ENCODE results near the gene C2CD3.

C2CD3 gene

DNA sequence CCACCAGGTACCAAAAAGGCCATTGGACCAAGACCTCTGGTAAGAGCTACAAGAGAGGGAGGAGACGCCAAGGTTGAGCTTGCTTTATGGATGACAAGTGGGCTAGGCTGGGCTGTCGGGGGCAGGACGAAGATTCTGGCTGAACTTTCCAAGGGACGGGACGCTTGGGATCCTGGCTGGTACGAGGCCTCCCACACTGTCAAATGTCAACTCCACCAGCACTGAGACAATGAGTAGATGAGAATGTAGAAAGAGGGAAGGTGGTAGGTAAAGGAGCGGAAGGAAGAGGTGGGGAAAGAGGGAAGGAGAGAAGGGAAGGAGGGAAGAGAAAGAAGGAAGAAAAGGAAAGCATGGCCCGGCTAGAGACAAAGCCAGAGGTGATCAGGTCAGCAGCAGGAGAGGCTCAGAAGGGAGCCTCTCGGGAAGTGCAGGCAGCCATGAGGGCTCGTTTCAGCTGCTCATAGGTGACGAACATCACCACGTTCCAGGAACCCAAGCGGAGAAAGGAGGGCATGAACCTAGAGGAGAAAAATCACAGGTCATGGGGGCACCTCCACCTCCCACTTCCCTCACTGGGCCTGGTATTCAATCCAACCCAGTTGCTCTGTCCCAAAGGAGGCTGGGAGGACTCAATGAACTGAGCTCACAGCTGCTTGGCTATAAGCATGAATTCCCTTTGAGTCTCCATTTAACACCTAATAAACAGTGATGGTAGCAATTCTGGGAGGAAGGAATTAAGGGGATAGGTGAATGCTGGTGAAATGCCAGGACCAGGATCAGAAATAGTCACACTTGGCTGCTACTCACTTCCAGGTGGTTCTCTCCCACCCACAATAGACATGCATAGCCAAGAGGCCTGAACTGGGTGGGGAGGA, 196.0 kb downstream of the C2CD3 start:
- DNase-seq (ENCODE audit: low read depth): no peak
- no peak overlapping the region for H3K4me3 ChIP-seq (ENCODE audit: control insufficient read depth, low read depth, low read length)

DNA sequence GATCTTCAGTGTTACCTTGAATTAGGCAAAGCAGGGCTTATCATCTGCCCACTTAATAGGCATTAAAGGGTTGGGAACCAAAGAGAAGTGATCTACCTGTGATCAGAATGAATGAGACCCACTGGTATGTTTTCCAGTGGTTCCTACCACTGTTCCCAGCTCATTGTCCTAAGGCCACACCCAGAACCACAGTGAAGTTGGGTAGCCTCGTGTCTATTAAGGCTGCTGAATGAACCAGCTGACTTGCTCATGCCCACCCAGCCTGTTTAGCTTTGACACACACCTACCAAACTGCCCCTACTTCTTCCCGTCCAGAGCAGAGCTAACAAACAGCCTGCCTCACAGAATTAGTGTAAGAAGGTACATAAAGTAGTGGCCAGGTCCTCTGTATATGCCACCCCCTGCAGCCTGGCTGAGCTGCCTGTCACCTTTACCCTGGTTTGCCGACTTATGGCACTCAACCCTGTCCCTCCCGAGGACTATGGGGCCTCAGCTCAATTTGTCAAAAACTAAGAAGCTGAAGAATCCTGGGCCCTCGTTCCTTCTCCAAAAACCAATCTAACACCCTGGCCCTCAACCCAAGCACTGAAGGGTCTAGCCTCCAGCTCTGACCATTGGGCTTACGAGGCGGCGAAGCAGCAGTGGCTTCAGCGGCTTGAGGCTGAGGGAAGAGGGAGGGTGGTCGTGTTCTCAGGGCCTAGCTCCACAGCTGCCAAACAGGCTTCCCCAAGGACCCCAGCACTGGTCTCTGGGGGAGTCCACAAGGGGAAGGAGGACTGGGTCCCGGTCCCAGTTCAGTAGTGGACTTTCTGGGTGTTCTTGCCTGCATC, 198.0 kb downstream of the C2CD3 start:
- DNase-seq (ENCODE audit: low read depth): no peak
- H3K4me3 ChIP-seq (ENCODE audit: control insufficient read depth, low read depth, low read length): no peak overlapping the region
- TF ChIP-seq, protein P1, sequence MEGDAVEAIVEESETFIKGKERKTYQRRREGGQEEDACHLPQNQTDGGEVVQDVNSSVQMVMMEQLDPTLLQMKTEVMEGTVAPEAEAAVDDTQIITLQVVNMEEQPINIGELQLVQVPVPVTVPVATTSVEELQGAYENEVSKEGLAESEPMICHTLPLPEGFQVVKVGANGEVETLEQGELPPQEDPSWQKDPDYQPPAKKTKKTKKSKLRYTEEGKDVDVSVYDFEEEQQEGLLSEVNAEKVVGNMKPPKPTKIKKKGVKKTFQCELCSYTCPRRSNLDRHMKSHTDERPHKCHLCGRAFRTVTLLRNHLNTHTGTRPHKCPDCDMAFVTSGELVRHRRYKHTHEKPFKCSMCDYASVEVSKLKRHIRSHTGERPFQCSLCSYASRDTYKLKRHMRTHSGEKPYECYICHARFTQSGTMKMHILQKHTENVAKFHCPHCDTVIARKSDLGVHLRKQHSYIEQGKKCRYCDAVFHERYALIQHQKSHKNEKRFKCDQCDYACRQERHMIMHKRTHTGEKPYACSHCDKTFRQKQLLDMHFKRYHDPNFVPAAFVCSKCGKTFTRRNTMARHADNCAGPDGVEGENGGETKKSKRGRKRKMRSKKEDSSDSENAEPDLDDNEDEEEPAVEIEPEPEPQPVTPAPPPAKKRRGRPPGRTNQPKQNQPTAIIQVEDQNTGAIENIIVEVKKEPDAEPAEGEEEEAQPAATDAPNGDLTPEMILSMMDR (conservative IDR thresholded peaks at IDR 0.05; ENCODE audit: control insufficient read depth, insufficient read depth, low read depth, low read length): no peak

More for the DNA sequence above, 196.0 kb downstream of the C2CD3 start:
- TF ChIP-seq, protein P1 (conservative IDR thresholded peaks at IDR 0.05; ENCODE audit: control insufficient read depth, insufficient read depth, low read depth, low read length): no peak

DNA sequence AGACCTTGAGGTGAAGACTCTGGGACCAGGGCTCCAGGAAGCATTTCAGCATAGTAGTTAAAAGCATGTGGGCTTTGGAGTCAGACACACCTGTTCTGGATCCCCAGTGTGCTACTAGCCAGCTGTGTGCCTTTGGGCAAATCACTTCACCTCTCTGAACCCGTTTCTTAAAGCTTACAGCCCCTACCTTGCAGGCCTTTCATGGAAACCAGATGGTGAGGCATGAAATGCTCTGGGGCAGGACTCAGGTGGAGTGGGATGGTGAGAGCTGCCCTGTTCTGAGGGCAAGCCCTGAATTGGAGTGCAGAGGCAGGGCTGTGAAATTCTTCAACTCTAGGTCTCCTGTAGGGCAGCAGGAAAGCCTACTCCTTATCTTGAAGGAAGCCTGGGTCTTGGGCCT, 198.6 kb downstream of the C2CD3 start:
- TF ChIP-seq, protein P1 (conservative IDR thresholded peaks at IDR 0.05; ENCODE audit: control insufficient read depth, insufficient read depth, low read depth, low read length): no peak
- DNase-seq (ENCODE audit: low read depth): no peak
- H3K4me3 ChIP-seq (ENCODE audit: control insufficient read depth, low read depth, low read length): no peak overlapping the region

DNA sequence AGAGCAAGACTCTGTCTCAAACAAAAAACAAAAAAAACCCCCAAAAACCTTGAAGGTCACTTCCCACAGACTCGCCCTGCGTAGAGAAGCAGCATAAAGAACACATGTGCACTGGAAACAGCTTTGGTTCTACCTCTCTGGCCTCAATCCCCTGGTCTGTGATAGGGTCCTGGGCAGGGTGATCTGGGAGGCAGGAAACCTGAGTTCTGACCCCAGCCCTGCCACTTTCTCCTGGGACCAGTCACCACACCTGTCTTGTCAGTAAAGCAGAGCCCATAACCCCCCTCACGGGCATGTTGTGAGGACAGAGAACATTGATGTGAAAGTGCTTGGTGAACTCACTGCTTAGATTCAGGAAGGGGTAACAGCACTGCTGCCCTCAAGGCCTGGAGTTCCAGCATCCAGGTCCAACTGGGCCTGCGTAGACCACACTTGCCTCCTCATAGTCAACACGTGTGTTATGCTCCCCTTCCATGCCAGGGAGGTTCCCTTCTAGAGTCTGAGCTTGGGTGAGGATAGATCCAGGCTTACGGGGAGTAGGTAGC, 199.6 kb downstream of the C2CD3 start:
- no peak for DNase-seq (ENCODE audit: low read depth)
- H3K4me3 ChIP-seq (ENCODE audit: control insufficient read depth, low read depth, low read length): no peak overlapping the region
- TF ChIP-seq, protein P1 (conservative IDR thresholded peaks at IDR 0.05; ENCODE audit: control insufficient read depth, insufficient read depth, low read depth, low read length): no peak

DNA sequence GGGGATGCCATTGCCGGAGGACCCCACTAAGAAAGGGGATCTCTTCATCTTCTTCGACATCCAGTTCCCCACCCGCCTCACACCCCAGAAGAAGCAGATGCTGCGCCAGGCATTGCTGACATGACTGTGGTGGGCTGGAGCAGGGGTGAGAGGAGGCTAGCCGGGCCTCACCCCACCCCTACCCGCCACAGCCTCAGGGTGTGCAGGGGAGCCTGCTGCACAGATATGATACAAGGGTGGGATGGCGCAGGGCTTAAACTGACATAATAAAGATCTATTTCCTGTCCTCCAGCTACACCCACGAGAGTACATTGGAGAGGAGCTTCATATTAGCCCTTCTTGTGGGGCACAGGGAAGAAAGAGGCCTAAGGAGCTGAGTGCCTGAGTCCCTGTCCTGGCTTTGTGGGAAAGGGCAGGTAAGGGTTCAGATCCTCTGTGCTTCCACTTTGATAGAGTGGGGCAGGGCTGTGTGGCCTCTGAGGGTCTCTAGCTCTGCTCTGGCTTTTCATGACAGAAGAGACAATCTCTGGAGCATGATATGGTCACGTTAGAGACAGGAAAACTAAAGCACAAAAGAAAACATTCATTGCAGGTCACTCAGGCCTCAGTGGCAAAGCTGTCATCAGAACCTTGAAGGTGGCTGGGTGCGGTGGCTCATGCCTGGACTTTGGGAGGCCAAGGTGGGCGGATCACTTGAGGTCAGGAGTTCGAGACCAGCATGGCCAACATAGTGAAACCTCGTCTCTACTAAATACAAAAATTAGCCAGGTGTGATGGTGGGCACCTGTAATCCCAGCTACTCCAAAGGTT, 200.6 kb downstream of the C2CD3 start:
- no peak for DNase-seq (ENCODE audit: low read depth)
- no peak overlapping the region for H3K4me3 ChIP-seq (ENCODE audit: control insufficient read depth, low read depth, low read length)
- TF ChIP-seq, protein P1 (conservative IDR thresholded peaks at IDR 0.05; ENCODE audit: control insufficient read depth, insufficient read depth, low read depth, low read length): no peak

- no peak for DNase-seq (ENCODE audit: low read depth)
- no peak overlapping the region for H3K4me3 ChIP-seq (ENCODE audit: control insufficient read depth, low read depth, low read length)
- TF ChIP-seq, protein P1 (conservative IDR thresholded peaks at IDR 0.05; ENCODE audit: control insufficient read depth, insufficient read depth, low read depth, low read length): no peak
Observed at GRCh38 chr11:73969091-73969490, 201.7 kb downstream of the C2CD3 start.
